HepG2 (cell line): Measurements from ENCODE around the gene ATOSB. TPM values are rescaled to one million over a fixed set of nuclear protein-coding genes. Genes with fewer than 3 reads are reported as not detected.

ENCODE experiments used
- ATAC-seq: fragments of 200-7000 bp; cut with Tn5 transposase; 3 replicates; pipeline ENCODE4 v1.9.1; 2020; ENCODE audit warnings: mild to moderate bottlenecking, moderate library complexity
- BruUV-seq: library from RNA; stranded (reverse); fragments of 400-500 nt; replicated peaks from 2 replicates; lab custom pipeline; 2021; lab: Mats Ljungman, UMichigan
- CTCF ChIA-PET: fragments of 300-600 bp; formaldehyde crosslinking; extraction: SDS; loops from one replicate; lab custom pipeline; 2021; ENCODE audit warnings: low total read pairs, inconsistent platforms, low intra/inter-chr PET ratio; lab: Yijun Ruan, JAX
- POLR2A ChIA-PET: fragments of 350-600 bp; sonication (Branson Sonifier 250); formaldehyde crosslinking; loops from one replicate; lab custom pipeline; 2020; ENCODE audit warnings: antibody characterized with exemption, inconsistent platforms; lab: Yijun Ruan, JAX
- DNase-seq: peaks from one replicate; pipeline ENCODE4 v3.0.0-alpha.2; 2015; ENCODE audit warnings: low spot score
- FAIRE-seq: peaks from 3 replicates; lab custom pipeline; 2011; peaks lifted over from hg19 to GRCh38; lab: Jason Lieb, UNC
- H2AFZ ChIP-seq: one replicate; pipeline ENCODE4 v1.6.1; 2011; ENCODE audit warnings: low read length, inconsistent platforms
- H3K27ac ChIP-seq: fragments of 300-600 bp; 3 replicates; pipeline ENCODE4 v1.8.0; 2011; ENCODE audit warnings: mixed run types, mild to moderate bottlenecking, mixed read lengths, low read length, inconsistent platforms; ENCODE audit not compliant: insufficient read depth; ENCODE audit errors: extremely low read length
- H3K27me3 ChIP-seq, 2 experiments: fragments of 200-600 bp in 1 of 2; 2 replicates in 1 of 2; 3 replicates in 1 of 2; pipeline versions ENCODE4 v1.6.0 to v1.8.0; 2011; ENCODE audit warnings: low read length in 2 of 2, mild to moderate bottlenecking in 2 of 2, moderate library complexity in 2 of 2, inconsistent platforms in 1 of 2; ENCODE audit not compliant: insufficient read depth in 2 of 2, control insufficient read depth in 1 of 2
- H3K36me3 ChIP-seq, 2 experiments: fragments of 200-600 bp in 1 of 2; replicated peaks in 1 of 2; 2 replicates in 1 of 2; 3 replicates in 1 of 2; pipeline versions ENCODE4 v1.5.1 to v1.8.0; 2011; ENCODE audit warnings: low read length in 2 of 2, inconsistent platforms in 1 of 2; ENCODE audit not compliant: insufficient read depth in 2 of 2, control insufficient read depth in 1 of 2
- H3K4me1 ChIP-seq: 2 replicates; pipeline ENCODE4 v1.5.1; 2012; ENCODE audit warnings: low read length, inconsistent platforms; ENCODE audit not compliant: insufficient read depth
- H3K4me2 ChIP-seq: 2 replicates; pipeline ENCODE4 v1.6.0; 2011; ENCODE audit warnings: low read depth, low read length, inconsistent platforms
- H3K4me3 ChIP-seq, 3 experiments: fragments of 200-600 bp in 1 of 3; sonication (generic), shearing (Covaris generic) in 1 of 3; replicated peaks in 1 of 3; 2 replicates each; pipeline ENCODE4 v1.5.1; 2011 to 2016; ENCODE audit warnings: low read length in 3 of 3, inconsistent platforms in 2 of 3, low read depth in 2 of 3, mild to moderate bottlenecking in 2 of 3, control low read depth in 1 of 3, mixed read lengths in 1 of 3; ENCODE audit not compliant: insufficient read depth in 1 of 3
- H3K79me2 ChIP-seq: one replicate; pipeline ENCODE4 v1.6.1; 2011; ENCODE audit warnings: low read length, inconsistent platforms; ENCODE audit not compliant: insufficient read depth
- H3K9ac ChIP-seq: 2 replicates; pipeline ENCODE4 v1.6.0; 2011; ENCODE audit warnings: mild to moderate bottlenecking, low read depth, low read length, inconsistent platforms; ENCODE audit not compliant: insufficient read depth
- H3K9me3 ChIP-seq: 2 replicates; pipeline ENCODE4 v1.5.1; 2012; ENCODE audit warnings: mild to moderate bottlenecking, low read length
- H4K20me1 ChIP-seq: 2 replicates; pipeline ENCODE4 v1.6.0; 2011; ENCODE audit warnings: inconsistent platforms, mild to moderate bottlenecking, low read length, moderate library complexity; ENCODE audit not compliant: insufficient read depth
- ATF6 ChIP-seq: sonication (generic); formaldehyde crosslinking; conservative IDR thresholded peaks from 2 replicates; pipeline ENCODE4 v1.4.0; 2020; ENCODE audit warnings: missing genetic modification reagents
- DZIP1 ChIP-seq: sonication (generic); formaldehyde crosslinking; IDR thresholded peaks from 2 replicates; pipeline ENCODE4 v1.5.0; 2020; ENCODE audit warnings: mild to moderate bottlenecking, missing genetic modification reagents
- GTF2F1 ChIP-seq: fragments of 150-350 bp; IDR thresholded peaks from 2 replicates; pipeline ENCODE4 v1.6.1; 2014; ENCODE audit warnings: low read length
- RBM22 ChIP-seq: fragments of 200-400 bp; formaldehyde crosslinking; optimal IDR thresholded peaks from 2 replicates; pipeline ENCODE3; 2017; ENCODE audit warnings: mild to moderate bottlenecking, low read length, moderate library complexity
- ZNF12 ChIP-seq: sonication (generic); formaldehyde crosslinking; IDR thresholded peaks from 2 replicates; pipeline ENCODE4 v1.5.0; 2020; ENCODE audit warnings: missing genetic modification reagents
- ZNF775 ChIP-seq: sonication (generic); formaldehyde crosslinking; IDR thresholded peaks from 2 replicates; pipeline ENCODE4 v1.4.0; 2020; ENCODE audit warnings: missing genetic modification reagents, mild to moderate bottlenecking, moderate library complexity, borderline replicate concordance
- WGBS: methylation state at CpG from one replicate; pipeline ENCODE4 v1.1.6; 2017; ENCODE audit warnings: low lambda C conversion rate; 5-methylcytosine and 5-hydroxymethylcytosine counted together
- in situ Hi-C: cut with HindIII; loops from 2 replicates; pipeline ENCODE4 v1.10.0; 2017; ENCODE audit warnings: low pct_unique_long_range_greater_than_20kb; ENCODE audit not compliant: extremely low pct_ligation_motif_present
- intact Hi-C: fragments of 100-400 bp; cut with micrococcal nuclease; formaldehyde crosslinking; loops from one replicate; pipeline ENCODE4 v1.10.0; 2022; ENCODE audit not compliant: unreplicated experiment
- polyA plus RNA-seq, 8 experiments: library from polyadenylated mRNA; depleted of rRNA in 3 of 8; stranded (reverse) in 7 of 8; unstranded in 1 of 8; fragments of >200 nt; fragmentation: Illumina TruSeq in 4 of 8; extraction: Trizol in 4 of 8; gene quantifications; 2 replicates each; pipeline versions ENCODE4 v1.2.1 to v1.2.3, GENCODE V29; 2011 to 2016; ENCODE audit warnings: low read depth in 4 of 8, missing spikeins in 1 of 8, mixed read lengths in 1 of 8; ENCODE audit not compliant: insufficient read depth in 1 of 8
- total RNA-seq, 5 experiments: library from RNA; depleted of rRNA; stranded (reverse); fragments of >200 nt; fragmentation: Illumina TruSeq; extraction: Trizol; gene quantifications; 2 replicates each; pipeline ENCODE4 v1.2.3, GENCODE V29; 2016; ENCODE audit warnings: low read depth in 1 of 5
- TF ChIP-seq, protein P1 (sequence below): sonication (generic); formaldehyde crosslinking; IDR thresholded peaks from 2 replicates; pipeline ENCODE4 v1.9.0; 2021; ENCODE audit warnings: missing genetic modification reagents, mild to moderate bottlenecking, borderline replicate concordance

ATOSB gene
- total and polyA plus RNA-seq, 2 of the 13 experiments (the other 11 are each of a cell fraction or from before 2014, with no cell fraction given) = 1.9 to 6.4 TPM

DNA sequence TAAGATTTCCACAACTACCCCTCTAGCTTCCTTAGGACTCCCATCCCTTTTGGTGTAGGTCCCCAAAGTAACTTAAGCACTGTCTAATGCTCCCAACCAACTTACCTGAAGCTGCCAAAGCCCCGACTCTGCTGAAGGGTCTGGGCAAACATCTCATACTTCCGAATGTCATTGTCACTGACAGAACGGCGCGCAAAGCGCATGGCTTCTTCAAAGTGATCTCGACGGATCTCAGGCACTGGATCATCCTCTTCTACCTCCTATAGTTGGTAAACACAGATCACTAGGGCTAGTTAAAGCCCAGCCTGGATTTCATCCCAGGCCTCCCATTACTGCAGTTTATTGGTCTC lies 58.4 kb downstream of the ATOSB start:
- no peaks in the 10 kb centered on the region for H3K79me2 ChIP-seq
- no peak for FAIRE-seq
- TF ChIP-seq ZNF775 (CRISPR knock-in tag) (no peak), DZIP1 (no peak), GTF2F1 (no peak), ZNF12 (CRISPR knock-in tag) (no peak), ATF6 (CRISPR knock-in tag) (no peak), RBM22 (peak; percentile 7)
- TF ChIP-seq, protein P1, sequence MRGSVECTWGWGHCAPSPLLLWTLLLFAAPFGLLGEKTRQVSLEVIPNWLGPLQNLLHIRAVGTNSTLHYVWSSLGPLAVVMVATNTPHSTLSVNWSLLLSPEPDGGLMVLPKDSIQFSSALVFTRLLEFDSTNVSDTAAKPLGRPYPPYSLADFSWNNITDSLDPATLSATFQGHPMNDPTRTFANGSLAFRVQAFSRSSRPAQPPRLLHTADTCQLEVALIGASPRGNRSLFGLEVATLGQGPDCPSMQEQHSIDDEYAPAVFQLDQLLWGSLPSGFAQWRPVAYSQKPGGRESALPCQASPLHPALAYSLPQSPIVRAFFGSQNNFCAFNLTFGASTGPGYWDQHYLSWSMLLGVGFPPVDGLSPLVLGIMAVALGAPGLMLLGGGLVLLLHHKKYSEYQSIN (CRISPR knock-in tag) = no peak
- TF ChIP-seq, all 625 proteins: peak for 1
- peaks cover 23 to 62% of the 10 kb centered on the region in 2 experiments for H3K36me3 ChIP-seq
- no peak for DNase-seq
- no peak overlapping the region for H3K4me3 ChIP-seq
- BruUV-seq = no TSS peak
- over 99% methylated on average over 8 of the region's 8 CpGs for WGBS
- H3K27me3 ChIP-seq = no peaks in the 10 kb centered on the region
- CTCF ChIA-PET = no interaction called here
- H3K4me2 ChIP-seq = no peak overlapping the region
- POLR2A ChIA-PET = no interaction called here
- H3K27ac ChIP-seq = no peak overlapping the region
- no peaks in the 10 kb centered on the region for H3K9me3 ChIP-seq
- no peak overlapping the region for H2AFZ ChIP-seq
- intact Hi-C loops = no loop called here
- H4K20me1 ChIP-seq = peaks cover 7% of the 10 kb centered on the region
- H3K9ac ChIP-seq = no peak overlapping the region
- H3K4me1 ChIP-seq = no peaks in the 10 kb centered on the region
- no peak for ATAC-seq
- in situ Hi-C loops = no loop called here
